HG03460 (cell line): Measurements from ENCODE around the gene ANKRD13A.
A peak's percentile ranks its signal among the peaks of the same experiment; 100 is the strongest.
"Not testable (repeated sequence)": the region's sequence is repeated elsewhere in the genome, so short reads cannot be mapped to it uniquely, and the experiment has no call there.

Experiments used
- ATAC-seq: cut with Tn5 transposase; IDR thresholded peaks from one replicate; pipeline ENCODE4 v1.9.1; 2021; ENCODE audit not compliant: unreplicated experiment

Gene ANKRD13A

DNA sequence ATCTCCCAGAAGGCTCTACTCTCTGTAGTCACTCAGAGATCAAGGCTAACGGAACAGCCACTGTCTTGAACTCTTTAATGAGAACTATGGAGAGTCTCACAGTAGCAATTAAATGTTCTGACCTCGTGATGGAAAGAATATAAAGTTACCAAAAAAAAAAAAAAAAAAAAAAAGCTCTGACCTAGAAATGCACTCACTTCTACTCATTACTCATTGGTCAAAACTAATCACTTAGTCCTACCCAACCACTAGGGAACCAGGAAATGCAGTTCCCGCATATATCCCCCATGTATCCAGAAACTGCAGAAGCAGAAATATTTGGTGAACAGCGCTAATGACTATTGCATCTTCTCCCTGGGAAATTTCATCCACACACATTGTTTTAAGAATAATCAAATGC is 78.6 kb downstream of the ANKRD13A start:
- no peak for ATAC-seq

DNA sequence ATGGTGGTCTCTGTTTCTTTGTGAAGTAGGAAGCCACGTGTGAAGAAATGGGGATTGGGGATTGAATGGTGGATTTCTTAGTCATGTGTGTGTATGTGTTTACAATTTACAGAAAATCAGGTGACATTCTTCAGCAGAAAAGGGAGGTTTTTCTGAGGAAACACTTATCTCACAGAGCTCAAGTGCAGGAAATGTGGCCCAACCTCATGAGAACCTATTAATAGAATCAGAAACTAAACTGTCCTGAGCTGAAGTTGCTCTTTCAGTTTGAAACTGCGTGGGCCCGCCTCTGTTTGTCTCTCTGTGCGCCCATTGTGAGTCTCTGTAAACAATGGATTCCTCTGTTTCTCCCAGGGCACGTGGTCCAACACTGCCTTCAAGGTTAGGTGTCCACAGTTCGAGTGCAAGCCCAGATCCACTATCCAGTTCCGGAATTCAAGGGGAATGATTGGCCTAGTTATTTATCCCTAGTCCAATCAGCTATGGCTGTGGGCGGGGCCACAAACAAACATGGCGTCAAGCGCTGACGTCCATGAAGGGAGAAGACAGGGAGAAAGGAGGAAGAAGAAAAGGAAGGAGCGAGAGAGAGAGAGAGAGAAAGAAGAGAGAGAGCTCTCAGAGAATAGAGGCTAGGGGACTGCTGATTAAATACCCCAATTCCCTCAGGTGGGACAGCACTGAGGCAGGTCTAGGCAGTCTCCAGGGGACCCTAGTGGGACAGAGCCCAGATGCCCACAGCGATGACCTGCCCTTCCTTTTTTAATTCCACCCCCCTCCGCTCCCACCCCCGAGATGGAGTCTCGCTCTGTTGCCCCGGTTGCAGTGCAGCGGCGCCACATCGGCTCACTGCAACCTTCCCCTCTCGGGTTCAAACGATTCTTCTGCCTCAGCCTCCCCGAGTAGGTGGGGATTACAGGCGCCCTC is 80.5 kb downstream of the ANKRD13A start:
- peak; percentile 76 for ATAC-seq

DNA sequence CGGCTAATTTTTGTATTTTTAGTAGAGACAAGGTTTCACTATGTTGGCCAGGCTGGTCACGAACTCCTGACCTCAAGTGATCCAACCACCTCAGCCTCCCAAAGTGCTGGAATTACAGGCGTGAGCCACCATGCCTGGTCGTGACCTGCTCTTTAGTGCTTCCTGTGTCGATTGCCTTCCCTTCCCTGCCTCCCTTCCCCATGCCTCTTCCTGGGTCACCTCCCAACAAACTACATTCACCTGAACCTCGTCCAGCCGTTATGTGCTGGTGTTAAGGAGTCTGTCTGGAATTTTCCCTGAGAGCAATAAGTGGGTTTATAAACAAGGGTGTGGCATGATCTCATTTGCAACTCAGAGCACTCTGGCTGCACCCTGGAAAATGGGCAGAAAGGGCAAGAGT is 81.2 kb downstream of the ANKRD13A start:
- no peak for ATAC-seq

DNA sequence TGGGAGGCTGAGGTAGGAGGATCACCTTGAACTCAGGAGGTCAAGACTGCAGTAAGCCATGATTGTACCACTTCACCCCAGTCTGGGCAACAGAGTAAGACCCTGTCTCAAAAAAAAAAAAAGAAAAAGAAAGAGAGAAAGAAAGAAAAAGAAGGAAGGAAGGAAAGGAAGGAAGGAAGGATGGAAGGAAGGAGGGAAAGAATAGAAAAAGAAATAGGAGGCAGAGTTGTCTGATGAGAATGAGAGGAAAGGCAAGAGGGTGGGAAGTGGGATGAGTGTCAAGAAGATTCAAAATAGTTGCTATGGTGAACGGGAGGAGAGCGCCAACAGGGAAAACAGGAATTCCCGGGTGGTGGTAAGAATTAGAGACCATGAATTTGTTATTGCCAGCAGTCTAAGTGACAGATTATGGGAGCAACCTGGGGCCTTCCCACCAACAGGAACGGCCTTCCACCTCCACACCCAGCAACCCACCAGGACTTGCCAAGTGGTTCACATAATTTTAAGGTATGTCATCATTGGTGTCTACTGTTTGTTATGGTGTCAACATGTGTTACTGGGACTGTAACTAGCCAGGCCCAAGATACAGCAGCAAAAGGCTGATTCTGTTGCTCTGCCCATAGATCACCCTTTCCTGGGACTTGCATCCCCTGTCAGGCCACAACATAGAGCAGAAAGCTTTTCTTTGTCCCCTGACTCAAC is 85.2 kb downstream of the ANKRD13A start:
- no peak for ATAC-seq

DNA sequence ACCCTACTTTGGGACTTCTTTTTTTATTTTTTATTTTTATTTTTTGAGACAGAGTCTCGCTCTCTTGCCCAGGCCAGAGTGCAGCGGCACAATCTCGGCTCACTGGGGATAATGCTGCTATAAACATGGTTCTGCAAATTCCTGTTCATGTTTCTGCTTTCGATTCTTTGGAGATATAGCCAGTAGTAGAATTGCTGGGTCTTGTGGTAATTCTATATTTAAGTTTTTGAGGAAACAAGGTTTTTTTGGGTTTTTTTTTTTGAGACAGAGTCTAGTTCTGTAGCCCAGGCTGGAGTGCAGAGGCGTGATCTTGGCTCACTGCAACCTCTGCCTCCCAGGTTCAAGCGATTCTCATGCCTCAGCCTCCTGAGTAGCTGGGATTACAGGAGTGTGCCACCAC is 89.0 kb downstream of the ANKRD13A start:
- not testable (repeated sequence) for ATAC-seq

DNA sequence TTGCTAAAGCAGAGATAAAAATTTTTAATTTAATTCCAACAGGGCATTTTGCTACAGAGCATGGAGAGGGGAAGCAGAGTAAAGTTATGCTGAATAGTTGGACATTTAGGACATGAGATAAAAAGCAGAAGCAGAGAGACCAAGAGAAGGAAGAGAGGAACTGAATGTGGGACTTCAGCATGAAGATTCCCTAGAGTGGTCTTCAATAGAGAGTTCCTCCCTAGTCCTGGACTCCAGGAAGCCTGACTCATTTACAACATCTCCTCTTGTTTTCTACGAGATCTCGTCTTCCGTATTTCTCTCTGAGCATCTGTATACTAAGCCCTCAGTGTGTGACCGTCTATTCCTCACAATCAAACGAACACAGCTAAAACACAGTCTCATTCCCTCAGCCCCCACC is 89.7 kb downstream of the ANKRD13A start:
- ATAC-seq = no peak
